Measurements from ENCODE around the gene SEMA4C. TPM values are rescaled to one million over a fixed set of nuclear protein-coding genes. Genes with fewer than 3 reads are reported as not detected.

The SEMA4C gene
- total and polyA plus RNA-seq, 9 of the 15 experiments (the other 6 are each of a cell fraction or from before 2014, with no cell fraction given) = 0.32 to 59.7 (median 23.9) TPM

GRCh38 chr2:96869281-96869821 is 529 bp downstream of the SEMA4C start (continued):
- TF ChIP-seq ZNF395 (CRISPR knock-in tag; IDR thresholded peaks at IDR 0.05) (peak; percentile 66; the same call in 1 of the 2 replicates), MIER1 (IDR thresholded peaks at IDR 0.05; ENCODE audit: low read depth) (no peak), HNRNPL (IDR thresholded peaks at IDR 0.05; ENCODE audit: low read depth, low read length) (no peak), RREB1 (CRISPR knock-in tag; IDR thresholded peaks at IDR 0.05) (no peak), KHSRP (IDR thresholded peaks at IDR 0.05) (no peak), PHF8 (IDR thresholded peaks at IDR 0.05; ENCODE audit: borderline replicate concordance, low read length) (0 out of 2 replicates have a peak, but pooled peaks have one; percentile 7), CCNT2 (IDR thresholded peaks at IDR 0.05; ENCODE audit: borderline replicate concordance, extremely low read depth, insufficient read length, low read depth, low read length) (peak; percentile 13), HMGN3 (IDR thresholded peaks at IDR 0.05; ENCODE audit: borderline replicate concordance, extremely low read depth, insufficient read length, low read depth, low read length) (peak; percentile 21), SMAD3 (CRISPR knock-in tag; conservative IDR thresholded peaks at IDR 0.05) (no peak), GABPA (tag; conservative IDR thresholded peaks at IDR 0.05; ENCODE audit: low read depth) (no peak; the same call in 1 of the 2 replicates), SAFB (IDR thresholded peaks at IDR 0.05; ENCODE audit: borderline replicate concordance, low read depth, low read length) (0 out of 2 replicates have a peak, but pooled peaks have one; percentile 8), ARID1B (IDR thresholded peaks at IDR 0.05) (no peak), GTF2F1 (IDR thresholded peaks at IDR 0.05; ENCODE audit: low read depth, low read length) (no peak), DEAF1 (CRISPR knock-in tag; IDR thresholded peaks at IDR 0.05) (no peak), NONO (IDR thresholded peaks at IDR 0.05; ENCODE audit: low read depth in 2 of 2, low read length in 1 of 2) (no peak), PTBP1 (IDR thresholded peaks at IDR 0.05; ENCODE audit: low read depth, low read length) (no peak), DACH1 (IDR thresholded peaks at IDR 0.05; ENCODE audit: partially characterized antibody) (no peak), CBFB (CRISPR knock-in tag; IDR thresholded peaks at IDR 0.05) (no peak)
